GM18907 (cell line): ENCODE data around the gene MAN1B1.
"Not testable (repeated sequence)": the region's sequence is repeated elsewhere in the genome, so short reads cannot be mapped to it uniquely, and the experiment has no call there.

Experiments
- ATAC-seq: cut with Tn5 transposase; IDR thresholded peaks from one replicate; pipeline ENCODE4 v1.9.1; 2021; ENCODE audit warnings: mild to moderate bottlenecking, moderate library complexity; ENCODE audit not compliant: unreplicated experiment

The MAN1B1 gene

GRCh38 chr9:137052998-137053943 is 33.5 kb upstream of the MAN1B1 start:
- no peak for ATAC-seq

- ATAC-seq = no peak
These were observed 32.5 kb upstream of the MAN1B1 start, which contains the start of gene ENTPD2 for GRCh38 chr9:137053944-137054931. ENTPD2 (minus strand) TSS chr9:137054061; CDS start chr9:137053997, 64 bp downstream.

GRCh38 chr9:137054932-137055384 is 31.8 kb upstream of the MAN1B1 start:
- ATAC-seq = no peak

- no peak for ATAC-seq
These were observed 31.1 kb upstream of the MAN1B1 start for GRCh38 chr9:137055385-137056364.

- ATAC-seq = no peak
These were observed 29.9 kb upstream of the MAN1B1 start for GRCh38 chr9:137056739-137057415.

- no peak for ATAC-seq
These were observed 29.2 kb upstream of the MAN1B1 start for GRCh38 chr9:137057545-137057944.

- no peak for ATAC-seq
These were observed 28.1 kb upstream of the MAN1B1 start for GRCh38 chr9:137058521-137059234.

GRCh38 chr9:137062384-137062783 is 24.4 kb upstream of the MAN1B1 start:
- no peak for ATAC-seq

GRCh38 chr9:137062798-137063197 is 24.0 kb upstream of the MAN1B1 start:
- ATAC-seq = not testable (repeated sequence)

GRCh38 chr9:137063311-137064026 is 23.3 kb upstream of the MAN1B1 start:
- ATAC-seq = no peak

- no peak for ATAC-seq
These were observed 22.5 kb upstream of the MAN1B1 start for GRCh38 chr9:137064027-137064879.

GRCh38 chr9:137064880-137065164 is 22.0 kb upstream of the MAN1B1 start:
- no peak for ATAC-seq

- ATAC-seq = no peak
These were observed 21.3 kb upstream of the MAN1B1 start for GRCh38 chr9:137065336-137065967.

- no peak for ATAC-seq
These were observed 20.5 kb upstream of the MAN1B1 start for GRCh38 chr9:137066096-137066861.

- peak; percentile 45 for ATAC-seq
These were observed 18.8 kb upstream of the MAN1B1 start for GRCh38 chr9:137067860-137068538.
